ENCODE results near the gene BEST2.

Gene BEST2

DNA sequence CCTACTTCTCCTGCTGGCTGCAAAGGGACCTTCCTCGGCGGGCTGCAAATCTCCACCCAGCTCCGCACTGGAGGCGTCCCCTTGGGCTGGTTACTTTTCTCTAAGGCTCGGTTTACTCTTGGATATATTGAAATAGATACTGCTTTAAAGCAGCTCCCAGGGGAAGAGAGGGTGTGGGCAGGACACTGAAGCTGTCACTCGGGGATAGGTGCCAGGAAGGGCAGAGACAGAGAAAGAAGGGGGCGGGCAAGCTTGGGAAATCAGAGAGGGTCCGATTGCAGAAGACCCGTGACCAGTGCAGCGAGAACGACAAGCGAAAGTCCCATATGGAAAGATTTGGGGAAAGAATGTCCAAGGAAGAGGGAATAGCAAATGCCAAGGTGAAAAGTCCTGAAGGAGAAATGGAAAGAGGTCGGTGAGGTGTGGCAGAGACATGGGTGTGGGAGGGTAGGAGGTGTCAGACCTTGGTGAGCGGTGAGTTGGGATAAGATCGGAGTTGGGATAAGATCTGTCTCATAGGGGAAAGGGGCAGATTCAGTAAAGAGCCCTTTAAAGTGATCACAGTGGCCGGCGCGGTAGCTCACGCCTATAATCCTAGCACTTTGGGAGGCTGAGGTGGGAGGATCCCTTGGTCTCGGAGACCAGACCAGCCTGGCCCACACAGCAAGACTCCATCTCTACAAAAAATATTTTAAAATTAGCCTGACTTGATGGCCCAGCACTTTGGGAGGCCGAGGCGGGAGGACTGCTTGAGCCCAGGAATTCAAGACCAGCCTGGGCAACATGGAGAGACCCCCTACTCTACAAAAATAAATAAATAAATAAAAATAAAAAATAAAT lies 50.9 kb downstream of the BEST2 start:
- no peak for DNase-seq

DNA sequence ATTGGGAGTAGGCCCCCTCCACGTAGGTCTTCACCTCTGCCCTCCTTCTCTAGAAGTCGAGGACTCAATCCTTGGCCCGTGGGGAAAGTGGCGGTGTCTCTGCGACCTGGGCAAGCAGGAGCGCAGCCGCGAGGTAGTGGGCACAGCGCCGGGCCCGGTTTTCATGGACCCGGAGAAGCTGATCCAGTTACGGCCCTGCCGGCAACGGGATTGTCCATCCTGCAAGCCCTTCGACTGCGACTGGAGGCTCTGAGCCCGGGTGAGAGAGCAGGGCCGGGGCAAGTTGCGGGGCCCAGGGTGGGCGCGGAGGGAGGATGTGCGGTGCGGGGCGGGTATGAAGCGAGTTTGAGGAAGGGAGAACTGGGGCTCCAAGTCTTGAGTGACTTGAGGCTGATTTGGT lies 52.5 kb downstream of the BEST2 start:
- no peak for DNase-seq

DNA sequence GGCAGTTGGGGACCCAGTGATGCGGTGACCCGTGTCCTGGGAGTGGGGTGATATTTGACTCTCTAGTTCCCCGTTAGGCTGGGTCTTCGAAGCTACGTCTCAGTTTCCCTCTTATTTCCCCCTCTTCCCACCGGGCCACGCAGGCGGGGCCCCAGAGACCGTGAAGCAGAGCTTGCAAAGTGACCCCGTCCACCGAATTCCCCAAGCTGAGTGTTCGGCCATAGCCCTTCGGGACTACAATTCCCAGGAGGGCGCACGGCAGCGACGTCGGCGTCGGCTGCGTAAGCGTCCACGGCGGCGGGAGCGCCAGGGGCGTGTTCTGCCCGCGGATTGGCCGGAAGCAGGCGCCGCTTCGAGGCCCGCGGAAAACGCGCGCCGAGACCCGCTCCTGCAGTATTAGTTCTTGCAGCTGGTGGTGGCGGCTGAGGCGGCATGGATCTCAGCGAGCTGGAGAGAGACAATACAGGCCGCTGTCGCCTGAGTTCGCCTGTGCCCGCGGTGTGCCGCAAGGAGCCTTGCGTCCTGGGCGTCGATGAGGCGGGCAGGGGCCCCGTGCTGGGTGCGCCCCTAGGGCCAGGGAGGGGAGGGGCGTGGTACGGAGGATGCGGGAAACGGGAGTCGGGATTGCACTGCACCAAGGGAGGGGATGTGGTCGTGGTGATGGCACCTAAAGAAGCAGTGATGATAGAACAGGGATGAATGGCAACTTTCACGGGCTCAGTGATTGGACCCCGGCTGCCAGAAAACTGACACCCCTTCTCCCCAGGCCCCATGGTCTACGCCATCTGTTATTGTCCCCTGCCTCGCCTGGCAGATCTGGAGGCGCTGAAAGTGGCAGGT lies 54.9 kb downstream of the BEST2 start, which contains the start of gene RNASEH2A:
RNASEH2A (plus strand) TSS at position 343 of the 840 bp plus-strand sequence; CDS start at position 433, 90 bp downstream.
- peak; percentile 88 for DNase-seq
